Measurements from ENCODE around the gene NKAPD1. TPM values are rescaled to one million over a fixed set of nuclear protein-coding genes. Genes with fewer than 3 reads are reported as not detected.

NKAPD1 gene
- polyA plus RNA-seq, 3 donors: 5.3 to 9.4 (median 7.7) TPM

- H3K9ac ChIP-seq (ENCODE audit: insufficient read depth, low read length, poor library complexity, severe bottlenecking): no peak overlapping the region
- H3K4me3 ChIP-seq (replicated peaks in 1 of 3; ENCODE audit: low read depth in 2 of 3, low read length in 3 of 3): no peak overlapping the region
- peaks cover 60 to 77% of the 10 kb centered on the region in 2 donors for H3K36me3 ChIP-seq (replicated peaks in 1 of 2; ENCODE audit: control insufficient read depth in 1 of 2, insufficient read depth in 2 of 2, low read length in 2 of 2)
- no peaks in the 10 kb centered on the region for H3K4me1 Mint-ChIP-seq
- H3K36me3 Mint-ChIP-seq: peaks cover 60 to 86% of the 10 kb centered on the region in 2 donors
- H2AFZ ChIP-seq (ENCODE audit: insufficient read depth, low read depth, low read length, poor library complexity, severe bottlenecking): no peak overlapping the region
- H4K20me1 ChIP-seq (ENCODE audit: insufficient read depth, low read length): no peaks in the 10 kb centered on the region
- TF ChIP-seq CTCF (IDR thresholded peaks at IDR 0.05): no peak
- H3K9me3 ChIP-seq (replicated peaks in 1 of 2; ENCODE audit: control insufficient read depth in 1 of 2, insufficient read depth in 1 of 2, low read length in 2 of 2): no peaks in the 10 kb centered on the region
- DNase-seq: no peak
- no peak overlapping the region for H3K27ac Mint-ChIP-seq
- intact Hi-C loops (cut with micrococcal nuclease): no loop called here
- H3K27me3 ChIP-seq (ENCODE audit: control insufficient read depth in 2 of 2, insufficient read depth in 2 of 2, low read length in 2 of 2): no peaks in the 10 kb centered on the region
- H3K79me2 ChIP-seq (ENCODE audit: insufficient read depth, low read length): no peaks in the 10 kb centered on the region
- no peak overlapping the region for H3K27ac ChIP-seq (ENCODE audit: low read depth in 1 of 2, low read length in 2 of 2)
- no peak overlapping the region for H3K4me2 ChIP-seq (replicated peaks; ENCODE audit: extremely low read depth, low read length, poor library complexity, severe bottlenecking)
- H3K4me3 Mint-ChIP-seq: no peak overlapping the region
- no peaks in the 10 kb centered on the region for H3K9me3 Mint-ChIP-seq
- H3K4me1 ChIP-seq (ENCODE audit: control insufficient read depth in 1 of 2, insufficient read depth in 2 of 2, low read length in 2 of 2): no peaks in the 10 kb centered on the region
- H3K27me3 Mint-ChIP-seq (ENCODE audit: low read depth in 3 of 3): no peaks in the 10 kb centered on the region
Measured at GRCh38 chr11:112037527-112037926, 36.6 kb upstream of the NKAPD1 start.

- H3K9ac ChIP-seq (ENCODE audit: insufficient read depth, low read length, poor library complexity, severe bottlenecking): no peak overlapping the region
- intact Hi-C loops (cut with micrococcal nuclease): no loop called here
- Mint-ChIP-seq H3K27ac (no peak overlapping the region), H3K36me3 (peaks cover 68 to 88% of the 10 kb centered on the region in 2 donors), H3K4me1 (no peaks in the 10 kb centered on the region), H3K4me3 (no peak overlapping the region), H3K27me3 (ENCODE audit: low read depth in 3 of 3) (no peaks in the 10 kb centered on the region), H3K9me3 (no peaks in the 10 kb centered on the region)
- H3K4me3 ChIP-seq (replicated peaks in 1 of 3; ENCODE audit: low read depth in 2 of 3, low read length in 3 of 3): no peak overlapping the region
- WGBS (ENCODE audit: insufficient coverage): no CpG with 5 or more reads among the region's 6 CpGs
- no peak overlapping the region for H2AFZ ChIP-seq (ENCODE audit: insufficient read depth, low read depth, low read length, poor library complexity, severe bottlenecking)
- no peak overlapping the region for H3K4me2 ChIP-seq (replicated peaks; ENCODE audit: extremely low read depth, low read length, poor library complexity, severe bottlenecking)
- peaks cover 55 to 82% of the 10 kb centered on the region in 2 donors for H3K36me3 ChIP-seq (replicated peaks in 1 of 2; ENCODE audit: control insufficient read depth in 1 of 2, insufficient read depth in 2 of 2, low read length in 2 of 2)
- TF ChIP-seq CTCF (IDR thresholded peaks at IDR 0.05): no peak
- no peaks in the 10 kb centered on the region for H3K79me2 ChIP-seq (ENCODE audit: insufficient read depth, low read length)
- H4K20me1 ChIP-seq (ENCODE audit: insufficient read depth, low read length): no peaks in the 10 kb centered on the region
- no peaks in the 10 kb centered on the region for H3K9me3 ChIP-seq (replicated peaks in 1 of 2; ENCODE audit: control insufficient read depth in 1 of 2, insufficient read depth in 1 of 2, low read length in 2 of 2)
- H3K4me1 ChIP-seq (ENCODE audit: control insufficient read depth in 1 of 2, insufficient read depth in 2 of 2, low read length in 2 of 2): no peaks in the 10 kb centered on the region
- H3K27ac ChIP-seq (ENCODE audit: low read depth in 1 of 2, low read length in 2 of 2): no peak overlapping the region
- DNase-seq: no peak
- H3K27me3 ChIP-seq (ENCODE audit: control insufficient read depth in 2 of 2, insufficient read depth in 2 of 2, low read length in 2 of 2): no peaks in the 10 kb centered on the region
Measured at GRCh38 chr11:112042161-112042960, 31.7 kb upstream of the NKAPD1 start.

Measured in CD14-positive monocyte (primary cell).